Activated gamma-delta T cell treated with Interleukin-2 at 50 U/mL for 16 hours (primary cell): Measurements from ENCODE around the gene GYPB.
"Not testable (repeated sequence)": the region's sequence is repeated elsewhere in the genome, so short reads cannot be mapped to it uniquely, and the experiment has no call there.

Source experiments
- DNase-seq: peaks from one replicate; pipeline ENCODE4 v3.0.0-alpha.2; 2020

GYPB gene

DNA sequence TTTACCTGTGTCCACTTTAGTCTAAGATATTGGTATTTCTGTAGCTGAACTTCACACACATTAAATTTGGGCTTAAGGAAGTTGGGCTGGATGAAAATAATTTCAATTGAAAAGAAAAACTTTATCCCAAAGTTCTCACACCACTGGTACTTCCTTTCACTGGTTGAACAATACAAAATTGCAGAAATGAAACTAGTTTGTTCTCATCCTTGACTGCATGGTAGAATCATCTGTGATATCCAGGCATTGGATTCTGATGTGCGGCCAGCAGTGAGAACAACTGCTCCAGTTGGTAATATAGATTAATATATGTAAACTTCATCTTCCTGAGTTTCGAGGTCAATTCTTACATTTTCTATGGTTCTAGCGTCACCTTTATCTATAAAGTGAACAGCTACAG is 10.6 kb downstream of the GYPB start:
- DNase-seq: not testable (repeated sequence)

DNA sequence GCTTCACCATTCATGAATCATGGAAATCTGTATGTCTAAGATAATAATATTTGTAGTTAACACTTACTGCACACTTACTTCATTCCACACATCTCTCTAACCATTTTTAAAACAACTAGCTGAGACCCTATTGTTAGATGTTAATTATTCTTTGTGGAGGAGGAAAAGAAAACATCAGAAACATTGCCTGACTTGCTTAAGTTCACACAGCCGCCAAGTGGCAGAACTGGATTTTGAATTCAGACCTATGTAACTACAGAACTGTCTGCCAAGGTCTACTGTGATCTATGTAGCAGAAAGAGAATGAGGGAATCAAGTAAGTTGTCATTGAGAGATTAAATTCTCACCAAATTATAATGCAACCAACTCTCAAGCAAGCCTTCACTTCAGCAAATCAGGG is 11.2 kb downstream of the GYPB start:
- DNase-seq: not testable (repeated sequence)

DNA sequence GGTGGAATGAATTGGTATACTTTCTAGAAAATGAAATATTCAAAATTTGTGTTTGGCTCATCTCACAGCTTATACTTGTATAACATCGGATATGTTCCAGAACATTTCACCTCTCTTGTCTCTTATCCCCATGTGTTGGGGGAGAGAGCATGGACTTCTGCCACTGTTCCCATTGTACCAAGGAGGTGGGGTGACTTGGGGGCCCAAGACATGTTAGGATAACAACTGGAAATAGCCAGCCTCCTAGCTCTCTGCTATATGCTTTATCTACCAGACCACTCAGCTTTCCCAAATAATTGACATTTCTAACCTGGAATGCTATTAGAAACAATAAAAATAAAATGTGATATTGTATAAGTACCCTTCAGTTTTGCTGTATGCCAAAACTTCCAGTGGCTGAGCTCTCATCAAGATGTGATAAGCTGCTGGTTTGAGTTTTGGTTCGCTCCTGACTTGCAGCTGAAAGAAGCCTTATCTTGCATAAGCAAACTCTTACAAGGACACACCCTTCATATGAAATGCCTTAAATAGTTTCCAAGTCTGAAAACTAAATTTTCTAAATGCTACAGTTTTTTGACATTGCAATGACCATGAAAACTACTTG is 12.9 kb downstream of the GYPB start:
- DNase-seq: not testable (repeated sequence)

DNA sequence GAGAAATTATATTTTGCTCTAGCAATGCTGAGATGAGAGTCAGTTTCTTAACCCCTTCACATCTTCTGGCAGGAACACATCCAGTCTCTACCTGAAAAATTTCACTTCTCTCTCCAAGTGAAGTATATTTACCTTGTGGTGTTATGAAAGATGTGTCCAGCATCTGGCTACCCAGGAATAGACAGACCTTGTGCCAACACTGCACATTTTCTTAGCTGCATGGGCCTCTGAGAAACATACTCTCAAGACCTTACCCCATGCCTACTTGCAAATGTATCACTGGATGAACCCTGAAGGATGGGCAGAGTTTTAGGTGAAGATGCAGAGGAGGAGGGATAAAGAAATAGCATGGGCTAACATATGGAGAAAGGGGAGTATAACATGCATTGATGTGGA is 13.6 kb downstream of the GYPB start:
- not testable (repeated sequence) for DNase-seq

DNA sequence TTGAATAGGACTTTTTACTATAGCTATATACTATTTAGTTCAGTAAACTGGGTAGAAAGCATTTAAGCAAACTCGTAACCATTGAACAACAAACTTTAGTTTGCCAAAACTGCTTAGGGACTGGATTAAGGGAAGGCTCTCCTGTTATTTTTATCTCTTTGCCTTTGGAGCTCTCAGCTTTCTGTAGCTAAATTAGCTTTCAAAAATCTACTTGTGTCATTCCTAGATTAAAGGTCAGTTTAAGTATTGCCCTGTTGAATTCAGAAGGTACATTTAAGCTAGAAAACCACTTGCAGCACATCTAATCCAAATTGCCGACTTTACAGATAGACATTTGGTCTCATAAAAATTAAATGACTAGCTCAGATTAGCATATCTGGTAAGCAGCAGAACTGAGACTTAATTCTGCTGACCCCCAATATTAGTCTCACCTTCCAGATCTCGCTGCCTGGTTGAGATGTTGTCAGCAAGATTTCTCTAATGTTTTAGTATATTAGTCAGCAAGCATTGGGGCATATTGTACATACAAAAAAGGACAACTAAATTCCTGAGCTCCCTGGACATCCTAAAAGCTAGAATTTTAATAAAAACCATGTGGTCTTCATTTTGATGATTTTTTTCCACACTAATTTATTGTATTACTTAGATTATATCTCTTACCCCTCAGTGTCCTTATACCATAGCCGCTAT is 14.2 kb downstream of the GYPB start:
- DNase-seq: not testable (repeated sequence)

- not testable (repeated sequence) for DNase-seq
Observed at GRCh38 chr4:144003890-144004265, 15.3 kb downstream of the GYPB start.

DNA sequence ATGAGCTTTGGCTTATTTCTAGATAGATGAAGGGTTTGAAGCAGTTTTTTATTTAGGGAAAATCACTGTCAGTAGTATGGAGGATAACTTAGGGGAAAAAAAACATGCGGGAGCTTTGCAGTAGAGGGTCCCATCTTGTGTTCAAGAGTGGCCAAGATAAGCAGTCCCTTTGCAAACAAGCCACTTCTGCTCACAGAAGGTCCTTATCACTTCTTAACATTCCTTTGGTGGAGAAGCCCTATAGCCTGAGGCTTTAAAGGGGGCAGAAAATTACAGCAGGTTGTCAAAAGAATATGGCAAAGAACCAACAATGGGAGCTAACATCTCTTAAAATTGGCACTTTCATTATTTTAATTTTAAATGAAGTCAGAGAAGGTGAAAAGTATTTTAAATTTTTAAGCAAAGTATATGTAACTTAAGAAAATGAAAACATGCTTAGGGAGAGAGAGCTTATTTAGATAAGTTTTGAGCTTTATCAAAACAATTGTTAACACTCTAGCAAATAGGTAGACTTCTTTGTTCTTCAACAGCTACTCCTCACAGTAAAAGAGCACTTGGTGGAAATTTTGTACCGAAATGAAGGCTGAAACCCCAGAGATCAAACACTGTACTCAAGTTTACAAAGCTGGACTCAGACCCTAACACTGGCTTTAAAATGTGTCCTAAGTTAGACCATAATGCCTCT is 15.8 kb downstream of the GYPB start:
- not testable (repeated sequence) for DNase-seq

DNA sequence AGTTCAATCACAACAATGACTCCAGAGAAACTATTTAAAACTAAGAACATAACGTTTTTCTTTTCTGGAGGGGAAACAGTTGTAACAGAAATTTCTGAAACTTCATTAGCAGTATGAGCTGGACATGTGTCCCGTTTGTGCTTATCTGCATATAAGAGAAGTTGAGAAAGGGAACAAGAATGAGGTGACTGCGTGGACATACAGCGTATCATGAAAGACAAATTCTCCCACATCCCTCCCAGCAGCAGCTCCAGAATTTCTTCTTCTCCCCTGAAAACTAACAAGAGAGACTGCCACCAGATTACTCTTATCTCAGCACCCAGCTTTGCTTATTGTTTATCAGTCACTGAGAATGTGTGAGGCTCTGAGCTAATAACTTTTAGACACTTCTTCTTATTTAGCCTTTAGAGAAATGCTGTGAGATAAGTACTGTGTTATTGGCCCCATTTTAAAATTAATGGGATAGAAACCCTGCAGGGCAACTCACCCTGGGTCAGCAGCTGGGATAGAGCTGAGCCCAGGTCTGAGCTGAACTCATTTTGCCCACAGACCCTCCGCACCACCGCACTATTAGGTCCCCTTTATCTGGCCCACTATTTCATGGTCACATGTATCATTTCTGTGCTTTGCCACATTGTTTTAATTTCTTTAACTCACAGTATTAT is 18.7 kb downstream of the GYPB start:
- not testable (repeated sequence) for DNase-seq

- not testable (repeated sequence) for DNase-seq
Observed at GRCh38 chr4:143996193-143996592, 23.0 kb downstream of the GYPB start.

GRCh38 chr4:143991761-143992160 is 27.4 kb downstream of the GYPB start:
- not testable (repeated sequence) for DNase-seq

DNA sequence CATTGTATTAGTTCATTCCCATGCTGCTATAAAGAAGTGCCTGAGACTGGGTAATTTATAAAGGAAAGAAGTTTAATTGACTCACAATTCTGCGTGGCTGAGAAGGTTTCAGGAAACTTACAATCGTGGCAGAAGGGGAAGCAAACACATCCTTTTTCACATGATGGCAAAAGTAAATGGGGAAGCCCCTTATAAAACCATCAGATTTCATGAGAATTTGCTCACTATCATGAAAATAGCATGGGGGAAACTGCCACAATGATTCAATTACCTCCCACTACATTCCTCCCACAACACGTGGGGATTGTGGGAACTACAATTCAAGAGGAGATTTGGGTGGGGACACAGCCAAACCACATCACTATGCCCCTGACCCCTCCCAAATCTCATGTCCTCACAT is 28.5 kb downstream of the GYPB start:
- DNase-seq: not testable (repeated sequence)

DNA sequence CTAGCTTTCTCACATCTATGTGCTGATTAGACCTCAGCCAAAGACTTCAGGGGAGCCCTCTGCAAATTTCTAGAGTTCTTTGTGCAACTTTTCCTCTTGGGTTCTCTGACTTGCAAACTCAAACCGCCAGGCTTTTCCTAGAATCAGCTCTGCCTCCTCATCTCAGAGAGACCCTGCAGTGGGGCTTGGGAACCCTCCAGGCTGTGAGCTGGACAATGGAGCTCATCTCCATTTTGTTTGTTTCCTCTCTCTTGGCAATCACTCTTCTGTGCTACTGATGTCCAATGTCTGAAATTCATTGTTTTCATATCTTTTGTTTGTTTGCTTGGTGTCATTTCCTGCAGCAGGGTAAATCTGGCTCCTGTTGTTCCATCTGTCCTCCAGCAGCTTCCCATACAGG is 33.0 kb downstream of the GYPB start:
- DNase-seq: no peak

- not testable (repeated sequence) for DNase-seq
Observed at GRCh38 chr4:143980776-143981175, 38.4 kb downstream of the GYPB start.

DNA sequence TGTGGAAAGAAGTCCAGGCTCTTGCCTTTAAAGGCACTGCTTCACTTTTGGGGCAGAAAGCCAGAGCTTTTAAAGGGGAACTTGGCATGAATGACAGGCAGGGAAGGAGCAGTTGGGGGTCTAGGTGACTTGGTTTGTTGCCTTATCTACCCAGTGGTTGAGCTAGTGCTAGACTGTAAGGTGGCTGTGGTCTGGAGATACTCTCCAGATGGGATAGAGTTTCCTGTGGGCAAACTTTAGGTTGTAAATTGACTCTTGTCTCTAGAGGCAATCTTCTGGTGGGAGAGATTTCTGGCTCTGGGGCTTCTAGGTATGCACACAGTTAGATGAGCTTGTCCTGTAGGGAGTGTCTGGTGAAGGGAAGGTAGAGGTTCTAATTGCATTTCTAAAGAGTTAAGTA is 43.7 kb downstream of the GYPB start:
- DNase-seq: not testable (repeated sequence)

DNA sequence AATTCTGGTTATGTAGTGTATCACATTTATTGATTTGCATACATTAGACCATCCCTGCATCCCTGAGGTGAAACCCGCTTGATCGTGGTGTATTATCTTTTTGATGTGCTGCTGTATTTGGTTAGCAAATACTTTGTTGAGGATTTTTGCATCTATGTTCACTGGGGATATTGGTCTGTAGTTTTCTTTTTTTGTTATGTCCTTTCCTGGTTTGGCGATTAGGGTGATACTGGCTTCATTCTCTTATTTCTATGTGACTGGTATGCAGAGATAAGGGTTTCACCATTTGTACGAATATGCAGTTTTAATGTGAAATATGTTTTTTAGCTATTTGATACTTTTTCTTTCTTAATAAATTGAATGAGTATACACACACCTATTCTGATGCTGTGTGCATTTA is 45.2 kb downstream of the GYPB start:
- not testable (repeated sequence) for DNase-seq

GRCh38 chr4:143961075-143961474 is 58.1 kb downstream of the GYPB start:
- no peak for DNase-seq

DNA sequence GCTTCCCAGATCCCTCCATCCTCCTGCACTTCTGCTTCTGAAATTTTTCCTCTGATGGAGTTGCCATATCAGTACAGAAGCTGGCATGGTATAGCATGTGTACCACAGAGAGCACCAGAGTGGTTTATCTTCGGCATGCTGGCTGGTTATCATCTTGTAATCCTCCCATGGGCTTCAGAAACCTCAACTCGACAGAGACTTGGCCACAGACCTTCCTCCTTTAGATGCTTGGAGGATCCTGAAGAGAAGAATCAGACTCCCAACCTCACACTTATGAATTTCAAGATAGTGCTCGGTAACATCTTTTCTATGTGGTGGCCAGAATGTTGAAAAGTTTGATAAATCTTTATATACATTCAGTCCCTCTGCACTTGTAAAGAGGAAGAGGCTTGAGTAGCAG is 63.9 kb downstream of the GYPB start:
- not testable (repeated sequence) for DNase-seq

DNA sequence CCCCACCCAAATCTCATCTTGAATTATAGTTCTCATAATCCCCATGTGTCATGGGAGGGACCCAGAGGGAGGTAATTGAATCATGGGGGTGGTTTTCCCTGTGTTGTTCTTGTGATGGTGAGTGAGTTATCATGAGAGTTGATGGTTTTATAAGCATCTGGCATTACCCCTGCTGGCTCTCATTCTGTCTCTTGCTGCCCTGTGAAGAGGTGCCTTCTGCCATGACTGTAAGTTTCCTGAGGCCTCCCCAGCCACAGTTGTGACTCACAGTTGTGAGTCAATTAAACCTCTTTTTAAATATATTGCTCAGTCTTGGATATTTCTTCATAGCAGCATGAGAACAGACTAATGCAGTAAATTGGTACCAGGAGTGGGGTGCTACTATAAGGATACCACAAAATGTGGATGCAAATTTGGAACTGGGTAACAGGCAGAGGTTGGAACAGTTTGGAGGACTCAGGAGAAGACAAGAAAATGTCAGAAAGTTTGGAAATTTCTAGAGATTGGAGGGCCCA is 67.7 kb downstream of the GYPB start:
- DNase-seq: not testable (repeated sequence)

DNA sequence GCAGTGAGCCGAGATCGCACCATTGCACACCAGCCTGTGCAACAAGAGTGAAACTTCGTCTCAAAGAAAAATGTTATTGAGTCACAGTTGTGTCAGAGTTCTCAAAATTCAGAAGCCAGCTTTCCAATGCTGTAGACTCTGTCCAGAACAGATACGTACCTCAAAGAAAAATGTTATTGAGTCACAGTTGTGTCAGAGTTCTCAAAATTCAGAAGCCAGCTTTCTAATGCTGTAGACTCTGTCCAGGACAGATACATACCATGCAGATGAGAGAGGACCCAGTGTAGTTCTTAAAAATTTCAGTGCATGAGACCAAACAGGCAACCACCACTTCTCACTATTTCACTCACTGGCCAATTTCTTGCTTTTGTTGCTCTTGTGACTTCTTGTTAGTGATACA is 68.2 kb downstream of the GYPB start:
- not testable (repeated sequence) for DNase-seq

GRCh38 chr4:143950185-143950584 is 69.0 kb downstream of the GYPB start:
- DNase-seq: not testable (repeated sequence)

GRCh38 chr4:143947493-143947892 is 71.7 kb downstream of the GYPB start:
- DNase-seq: not testable (repeated sequence)
